HCT116 (cell line): ENCODE data around the gene LRRC56. TPM values are rescaled to one million over a fixed set of nuclear protein-coding genes. Genes with fewer than 3 reads are reported as not detected.

Experiments
- ATAC-seq: fragments of 200-7000 bp; cut with Tn5 transposase; 2 replicates; pipeline ENCODE4 v1.9.1; 2020; ENCODE audit warnings: mild to moderate bottlenecking, moderate library complexity
- BruUV-seq: library from RNA; stranded (reverse); fragments of 400-500 nt; replicated peaks from 2 replicates; lab custom pipeline; 2021; lab: Mats Ljungman, UMichigan
- CTCF ChIA-PET: fragments of 300-600 bp; sonication (Branson Sonifier 250); formaldehyde crosslinking; loops from one replicate; lab custom pipeline; 2021; ENCODE audit warnings: antibody characterized with exemption; lab: Charles Lee
- POLR2A ChIA-PET: fragments of 300-600, 350-600 bp; sonication (Branson Sonifier 250); formaldehyde crosslinking; loops from one replicate; lab custom pipeline; 2021; ENCODE audit warnings: antibody characterized with exemption; lab: Charles Lee
- RAD21 ChIA-PET, 2 experiments: fragments of 300-600 bp; sonication (Branson Sonifier 250); formaldehyde crosslinking; loops; one replicate each; lab custom pipeline; 2023; ENCODE audit warnings: low total read pairs in 2 of 2; ENCODE audit not compliant: uncharacterized antibody in 2 of 2, unreplicated experiment in 2 of 2, low non-redundant PET in 1 of 2; lab: Charles Lee
- DNase-seq: peaks from one replicate; pipeline ENCODE4 v3.0.0-alpha.2; 2010; ENCODE audit warnings: low read depth, low spot score
- H2AFZ ChIP-seq: fragments of 200-600 bp; shearing (Covaris generic), sonication (generic); 2 replicates; pipeline ENCODE4 v1.6.1; 2017; ENCODE audit warnings: low read depth, mixed run types, mixed read lengths, antibody characterized with exemption, low read length; ENCODE audit not compliant: poor library complexity, severe bottlenecking
- H3K27ac ChIP-seq: 2 replicates; pipeline ENCODE4 v1.5.1; 2012; ENCODE audit warnings: low read depth, low read length
- H3K27me3 ChIP-seq: fragments of 200-600 bp; sonication (generic); 2 replicates; pipeline ENCODE4 v1.6.1; 2016; ENCODE audit warnings: mixed run types, low read length, mixed read lengths; ENCODE audit not compliant: insufficient read depth
- H3K36me3 ChIP-seq, 2 experiments: fragments of 200-500 bp in 1 of 2; fragments of 200-600 bp in 1 of 2; sonication (Bioruptor generic) in 1 of 2; sonication (generic) in 1 of 2; 2 replicates each; pipeline versions ENCODE4 v1.5.1 to v1.6.1; 2014 to 2016; ENCODE audit warnings: low read length in 2 of 2, inconsistent platforms in 1 of 2, mixed read lengths in 1 of 2, mixed run types in 1 of 2; ENCODE audit not compliant: insufficient read depth in 2 of 2, control insufficient read depth in 1 of 2
- H3K4me1 ChIP-seq, 2 experiments: fragments of 200-600 bp in 1 of 2; sonication (generic) in 1 of 2; 2 replicates each; pipeline versions ENCODE4 v1.5.1 to v1.6.1; 2012 to 2017; ENCODE audit warnings: low read length in 2 of 2, inconsistent platforms in 1 of 2, mild to moderate bottlenecking in 1 of 2, mixed read lengths in 1 of 2, mixed run types in 1 of 2, moderate library complexity in 1 of 2; ENCODE audit not compliant: insufficient read depth in 2 of 2, control insufficient read depth in 1 of 2
- H3K4me2 ChIP-seq: fragments of 200-600 bp; sonication (generic); 2 replicates; pipeline ENCODE4 v1.6.1; 2017; ENCODE audit warnings: mixed run types, low read length, mixed read lengths
- H3K4me3 ChIP-seq, 2 experiments: fragments of 200-600 bp in 1 of 2; sonication (generic) in 1 of 2; replicated peaks in 1 of 2; 2 replicates each; pipeline ENCODE4 v1.5.1; 2011 to 2016; ENCODE audit warnings: low read length in 2 of 2, control low read depth in 1 of 2, low read depth in 1 of 2, mild to moderate bottlenecking in 1 of 2, mixed read lengths in 1 of 2, mixed run types in 1 of 2
- H3K79me2 ChIP-seq: fragments of 200-600 bp; sonication (generic); 2 replicates; pipeline ENCODE4 v1.6.1; 2017; ENCODE audit warnings: mild to moderate bottlenecking, mixed run types, low read length, moderate library complexity, mixed read lengths; ENCODE audit not compliant: insufficient read depth
- H3K9ac ChIP-seq: fragments of 200-600 bp; sonication (generic); 2 replicates; pipeline ENCODE4 v1.6.1; 2016; ENCODE audit warnings: low read length, mixed read lengths
- H3K9me2 ChIP-seq: fragments of 200-600 bp; sonication (generic), shearing (Covaris generic); 2 replicates; pipeline ENCODE4 v1.6.1; 2017; ENCODE audit warnings: mixed run types, mild to moderate bottlenecking, moderate library complexity; ENCODE audit not compliant: insufficient read depth
- H3K9me3 ChIP-seq, 2 experiments: fragments of 200-500 bp in 1 of 2; fragments of 200-600 bp in 1 of 2; sonication (Bioruptor generic) in 1 of 2; sonication (generic) in 1 of 2; 2 replicates each; pipeline ENCODE4 v1.6.1; 2014 to 2017; ENCODE audit warnings: low read length in 2 of 2, mixed read lengths in 2 of 2, inconsistent platforms in 1 of 2, low read depth in 1 of 2, mild to moderate bottlenecking in 1 of 2, mixed run types in 1 of 2, moderate library complexity in 1 of 2; ENCODE audit not compliant: control insufficient read depth in 1 of 2, insufficient read depth in 1 of 2
- H4K20me1 ChIP-seq: fragments of 200-600 bp; sonication (generic), shearing (Covaris generic); 2 replicates; pipeline ENCODE4 v1.6.1; 2017; ENCODE audit warnings: mixed run types, mild to moderate bottlenecking, moderate library complexity; ENCODE audit not compliant: insufficient read depth
- CBX3 ChIP-seq: IDR thresholded peaks from 2 replicates; pipeline ENCODE4 v1.6.1; 2012; ENCODE audit warnings: low read depth
- CEBPB ChIP-seq: IDR thresholded peaks from 2 replicates; pipeline ENCODE4 v1.6.1; 2012; ENCODE audit warnings: low read depth
- CTCF ChIP-seq, 3 experiments: fragments of 200-600 bp in 1 of 3; sonication (generic) in 1 of 3; IDR thresholded peaks in 2 of 3; conservative IDR thresholded peaks in 1 of 3; 2 replicates each; pipeline ENCODE4 v1.5.1; 2012 to 2017; ENCODE audit warnings: low read depth in 2 of 3, low read length in 2 of 3, antibody characterized with exemption in 1 of 3, borderline replicate concordance in 1 of 3, control low read depth in 1 of 3, mild to moderate bottlenecking in 1 of 3, mixed read lengths in 1 of 3, mixed run types in 1 of 3, moderate library complexity in 1 of 3; ENCODE audit not compliant: insufficient read depth in 1 of 3
- EGR1 ChIP-seq: IDR thresholded peaks from 2 replicates; pipeline ENCODE4 v1.6.1; 2012; ENCODE audit warnings: low read depth
- EZH2 ChIP-seq: fragments of 200-600 bp; sonication (generic); IDR thresholded peaks from 2 replicates; pipeline ENCODE4 v1.6.1; 2017; ENCODE audit warnings: antibody characterized with exemption, mixed run types
- JUND ChIP-seq: IDR thresholded peaks from 2 replicates; pipeline ENCODE4 v1.6.1; 2012
- POLR2AphosphoS5 ChIP-seq: IDR thresholded peaks from 2 replicates; pipeline ENCODE4 v1.6.1; 2011; ENCODE audit warnings: mild to moderate bottlenecking, low read depth, low read length, moderate library complexity
- ZBTB33 ChIP-seq: IDR thresholded peaks from 2 replicates; pipeline ENCODE4 v1.6.1; 2011; ENCODE audit warnings: mild to moderate bottlenecking, low read length, moderate library complexity; ENCODE audit not compliant: insufficient replicate concordance; ENCODE audit errors: extremely low read depth
- intact Hi-C: fragments of 100-400 bp; cut with micrococcal nuclease; formaldehyde crosslinking; loops from 2 replicates; pipeline ENCODE4 v1.10.0; 2022
- total RNA-seq: library from RNA; stranded (reverse); gene quantifications from one replicate; pipeline ENCODE4 v1.2.1, GENCODE V29; 2021; ENCODE audit not compliant: unreplicated experiment

LRRC56 gene
- total RNA-seq, 1 experiment from 2014 or later, result 9.1 TPM

GRCh38 chr11:556662-557256, 19.4 kb downstream of the LRRC56 start:
- Histone ChIP-seq H3K36me3 (no peaks in the 10 kb centered on the region), H3K9ac (no peak overlapping the region), H3K4me3 (no peak overlapping the region), H3K9me2 (no peaks in the 10 kb centered on the region), H4K20me1 (no peaks in the 10 kb centered on the region), H3K27ac (no peak overlapping the region; the same call in 1 of the 2 replicates), H3K79me2 (peaks cover 7% of the 10 kb centered on the region), H3K4me1 (peaks cover 21 to 33% of the 10 kb centered on the region in 2 experiments), H2AFZ (no peak overlapping the region), H3K9me3 (no peaks in the 10 kb centered on the region), H3K27me3 (no peaks in the 10 kb centered on the region), H3K4me2 (no peak overlapping the region)
- RAD21 ChIA-PET, result no interaction called here
- BruUV-seq, result no TSS peak
- CTCF ChIA-PET, result interaction anchor here (1.0 kb wide), 1 partner anchor 205 kb away, joined by 3 read pairs; no protein-coding TSS in a partner anchor
- DNase-seq (no peak), ATAC-seq (no peak)
- intact Hi-C loops, result no loop called here
- no peak for TF ChIP-seq CBX3
- TF ChIP-seq JUND, result no peak
- TF ChIP-seq POLR2AphosphoS5, result no peak
- TF ChIP-seq EGR1, result no peak
- no peak for TF ChIP-seq ZBTB33
- TF ChIP-seq EZH2, result no peak
- TF ChIP-seq CTCF (IDR thresholded peaks at IDR 0.05 in 2 of 3, conservative IDR thresholded peaks at IDR 0.05 in 1 of 3; ENCODE audit: borderline replicate concordance in 1 of 3, insufficient read depth in 1 of 3, low read depth in 2 of 3, low read length in 2 of 3), result no peak
- TF ChIP-seq CEBPB, result no peak
- POLR2A ChIA-PET, result no interaction called here
